SHP77 (cell line): Measurements from ENCODE around the gene KDM1A.

Experiments used
- DNase-seq, 2 experiments: peaks; one replicate each; lab custom pipeline; 2025; lab: John Stamatoyannopoulos, UW

KDM1A gene

GRCh38 chr1:23110391-23110790 lies 91.1 kb downstream of the KDM1A start:
- no peak for DNase-seq

DNA sequence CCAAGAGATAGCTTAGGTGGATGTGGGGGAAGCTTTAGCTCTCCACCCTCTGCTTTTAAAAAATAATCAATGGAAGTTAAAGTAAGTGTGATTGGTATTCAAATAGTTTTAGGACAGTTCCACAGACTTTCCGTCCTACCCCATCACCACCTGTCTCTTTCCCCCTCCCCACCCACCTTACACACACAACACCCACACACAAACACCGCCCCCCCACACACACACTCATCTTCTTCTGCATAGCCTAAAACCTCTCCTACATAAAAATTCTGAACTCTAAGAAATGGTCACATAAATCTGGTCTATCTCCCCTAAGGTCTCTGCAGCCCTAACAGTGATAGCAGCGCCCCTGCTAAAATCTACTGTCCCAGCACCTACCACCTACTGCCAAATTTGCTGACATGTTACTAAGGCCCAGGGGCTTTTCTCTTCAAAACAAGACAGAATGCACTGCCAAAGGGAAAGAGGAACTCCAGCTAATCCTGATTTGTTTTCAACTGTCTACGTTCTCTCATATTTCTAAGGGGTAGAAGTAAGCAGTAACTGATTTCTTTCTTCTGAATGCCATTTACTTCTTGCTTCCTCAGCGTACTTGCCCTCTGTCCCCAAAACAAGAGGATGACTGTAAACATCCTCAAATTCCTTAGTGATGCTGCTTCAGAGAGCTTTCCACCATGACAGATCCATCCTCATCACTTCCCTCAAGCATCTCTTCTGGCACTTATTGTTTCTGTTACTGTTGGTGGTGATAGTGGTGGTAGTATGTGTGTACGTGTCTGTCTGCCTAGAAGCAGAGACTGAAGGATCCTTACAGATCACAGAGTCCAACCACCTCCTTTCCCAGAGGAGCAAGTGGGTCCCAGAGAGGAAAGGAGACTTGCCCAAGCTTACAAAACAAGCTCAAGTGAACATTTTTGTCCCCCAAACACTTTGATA lies 92.6 kb downstream of the KDM1A start:
- no peak for DNase-seq

DNA sequence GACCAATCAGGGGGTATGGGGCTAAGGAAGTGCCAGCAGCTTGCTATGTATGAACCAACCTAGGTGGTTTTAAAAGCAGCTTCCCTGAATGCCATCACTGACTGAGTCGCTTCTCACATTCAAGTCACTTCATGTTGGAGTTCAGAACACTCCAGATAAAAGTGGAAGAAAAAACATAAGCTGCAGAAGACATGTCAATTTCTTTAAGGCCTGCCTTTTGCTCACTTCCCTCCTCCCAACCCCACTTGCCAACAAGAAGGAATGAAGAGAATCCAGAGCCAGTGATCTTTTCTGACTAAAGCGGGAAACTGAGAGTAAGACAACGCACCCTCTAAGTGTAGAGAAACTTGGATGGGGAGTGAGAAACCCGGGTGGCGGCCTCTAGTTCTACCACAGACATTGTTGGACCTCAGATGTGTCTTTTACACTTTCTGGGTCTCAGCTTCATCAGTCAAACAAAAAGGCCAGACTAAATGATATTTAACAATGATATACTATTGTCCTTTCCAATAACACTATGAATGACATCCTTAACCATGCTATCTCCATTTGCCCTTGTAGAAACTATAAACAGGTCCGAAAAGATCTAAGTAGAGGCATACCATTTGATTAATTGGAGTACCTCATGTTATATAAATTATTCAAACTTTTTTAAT lies 95.3 kb downstream of the KDM1A start:
- DNase-seq = no peak

GRCh38 chr1:23116216-23116836 lies 97.1 kb downstream of the KDM1A start:
- DNase-seq = no peak

DNA sequence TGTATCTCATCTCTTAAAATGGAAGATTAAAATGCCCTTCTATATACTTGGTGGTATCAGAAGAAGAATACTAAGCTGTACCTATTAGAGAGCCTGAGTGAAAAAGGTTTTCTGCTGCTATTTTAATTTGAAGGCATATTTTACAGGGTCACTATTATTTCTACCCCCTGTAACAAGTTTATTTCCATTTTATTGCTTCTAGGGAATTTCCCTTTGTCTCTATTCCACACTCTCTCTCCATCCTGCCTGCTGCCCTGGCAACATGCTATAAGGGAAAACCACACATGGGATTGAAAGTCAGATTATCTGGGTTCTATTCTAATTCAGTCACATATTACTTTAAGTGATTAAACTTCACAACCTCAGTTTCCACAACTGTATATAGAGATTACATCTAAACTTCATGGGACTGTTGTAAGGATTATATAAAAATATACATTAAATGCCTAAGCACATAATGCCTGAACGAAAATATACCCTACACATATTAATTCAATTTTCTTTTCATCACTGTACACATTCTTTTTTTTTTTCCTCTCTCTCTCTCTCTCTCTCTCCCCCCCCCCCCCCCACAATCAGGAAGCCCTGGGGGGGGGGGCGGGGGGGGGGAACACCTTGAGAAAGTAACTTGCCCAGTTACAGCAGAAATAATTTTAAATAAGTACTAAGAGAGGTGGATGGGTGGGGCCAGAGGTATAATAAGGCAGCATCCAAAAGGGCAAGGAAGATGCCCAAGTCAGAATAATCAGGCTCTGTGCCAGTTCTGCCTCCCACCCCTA lies 97.8 kb downstream of the KDM1A start:
- DNase-seq = no peak

DNA sequence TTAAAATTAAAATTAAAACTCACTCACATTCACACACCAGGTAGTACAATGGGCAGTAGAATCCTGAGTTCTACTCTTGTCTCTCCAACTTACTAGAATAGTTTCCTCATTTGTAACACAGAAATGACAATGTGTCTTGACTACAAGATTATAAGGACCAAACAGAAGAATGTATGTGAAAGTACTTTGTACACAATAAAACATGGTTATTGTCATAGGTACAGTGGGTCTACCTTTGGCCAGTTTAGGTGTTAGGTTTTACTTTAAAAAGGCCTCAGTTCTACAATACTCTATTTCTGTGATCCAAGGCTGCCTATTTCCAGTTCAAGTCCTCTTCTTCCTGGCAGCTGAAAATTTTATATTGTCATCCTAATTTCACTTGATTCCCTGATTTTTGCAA lies 99.1 kb downstream of the KDM1A start:
- DNase-seq = no peak

- no peak for DNase-seq
These were observed 99.9 kb downstream of the KDM1A start for GRCh38 chr1:23118957-23119792.

- no peak for DNase-seq
These were observed 101.1 kb downstream of the KDM1A start for GRCh38 chr1:23120383-23120782.

DNA sequence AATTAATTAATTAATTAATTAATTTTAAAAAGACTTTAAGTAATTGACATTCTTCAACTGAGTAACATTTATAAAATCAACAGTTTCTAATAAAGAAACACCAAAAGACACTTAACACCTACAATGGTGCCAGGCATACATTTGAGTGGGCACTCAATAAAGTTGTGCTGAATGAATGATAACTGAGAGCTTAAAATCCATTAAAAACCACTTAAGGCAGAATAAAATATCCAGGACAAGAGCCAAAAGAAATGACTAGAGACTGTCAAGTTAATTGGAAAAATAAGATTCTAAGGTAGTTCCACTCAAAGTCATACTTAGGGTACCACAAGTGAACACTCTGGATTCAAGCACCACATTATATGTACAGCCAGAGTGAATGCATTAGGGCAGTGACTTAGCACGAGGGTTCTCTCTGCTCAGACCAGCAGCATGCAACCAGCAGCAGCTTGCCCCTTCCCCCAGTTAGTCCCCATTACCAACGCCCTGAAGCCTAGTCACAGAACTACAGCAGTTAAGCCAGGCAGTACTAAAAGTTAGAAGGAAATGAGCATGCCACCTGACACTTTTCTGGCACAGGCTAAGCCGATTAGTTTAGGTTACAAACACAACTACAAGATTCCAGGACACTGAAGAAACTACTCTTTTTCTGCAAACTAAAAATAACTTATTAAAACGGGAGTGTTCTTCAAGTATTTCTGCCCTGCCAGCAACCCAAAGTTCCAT lies 102.9 kb downstream of the KDM1A start:
- no peak for DNase-seq

DNA sequence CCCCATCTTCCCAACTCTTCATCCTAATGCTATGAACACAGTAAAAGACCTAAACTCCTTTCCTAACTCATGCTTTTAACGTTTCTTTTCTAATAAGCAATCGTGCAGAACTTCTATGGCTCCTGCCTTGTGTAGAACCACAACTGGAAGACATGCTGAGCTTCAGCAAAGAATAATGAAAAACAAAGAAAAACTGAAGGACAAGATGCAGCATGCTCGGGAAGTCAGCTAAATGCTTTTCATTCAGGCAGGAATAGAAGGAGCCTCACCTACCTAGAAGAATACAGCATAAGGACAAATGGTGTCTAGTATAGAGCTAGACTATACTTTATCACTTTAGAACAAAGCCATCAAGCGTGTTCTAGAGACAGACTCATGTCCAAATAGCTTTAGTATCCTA lies 103.5 kb downstream of the KDM1A start:
- no peak for DNase-seq

DNA sequence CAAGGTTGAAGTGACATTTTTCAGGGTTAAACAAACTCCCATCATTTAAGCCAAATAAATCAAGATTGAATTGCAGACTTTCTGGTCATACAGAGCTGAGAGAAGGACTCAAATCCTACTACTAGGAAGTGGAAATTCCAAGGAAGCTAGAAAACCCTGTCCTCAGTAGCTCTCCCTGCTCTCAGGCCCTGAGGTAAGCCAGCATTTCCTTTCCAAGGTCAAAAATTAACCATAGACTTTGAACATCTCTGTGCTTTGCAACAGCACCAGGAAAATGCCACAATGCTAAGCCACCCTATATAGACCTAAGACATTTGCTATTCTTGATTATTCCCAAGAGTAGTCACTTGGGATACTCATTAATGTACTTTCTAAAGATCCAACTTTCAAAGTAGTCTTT lies 104.3 kb downstream of the KDM1A start:
- no peak for DNase-seq

DNA sequence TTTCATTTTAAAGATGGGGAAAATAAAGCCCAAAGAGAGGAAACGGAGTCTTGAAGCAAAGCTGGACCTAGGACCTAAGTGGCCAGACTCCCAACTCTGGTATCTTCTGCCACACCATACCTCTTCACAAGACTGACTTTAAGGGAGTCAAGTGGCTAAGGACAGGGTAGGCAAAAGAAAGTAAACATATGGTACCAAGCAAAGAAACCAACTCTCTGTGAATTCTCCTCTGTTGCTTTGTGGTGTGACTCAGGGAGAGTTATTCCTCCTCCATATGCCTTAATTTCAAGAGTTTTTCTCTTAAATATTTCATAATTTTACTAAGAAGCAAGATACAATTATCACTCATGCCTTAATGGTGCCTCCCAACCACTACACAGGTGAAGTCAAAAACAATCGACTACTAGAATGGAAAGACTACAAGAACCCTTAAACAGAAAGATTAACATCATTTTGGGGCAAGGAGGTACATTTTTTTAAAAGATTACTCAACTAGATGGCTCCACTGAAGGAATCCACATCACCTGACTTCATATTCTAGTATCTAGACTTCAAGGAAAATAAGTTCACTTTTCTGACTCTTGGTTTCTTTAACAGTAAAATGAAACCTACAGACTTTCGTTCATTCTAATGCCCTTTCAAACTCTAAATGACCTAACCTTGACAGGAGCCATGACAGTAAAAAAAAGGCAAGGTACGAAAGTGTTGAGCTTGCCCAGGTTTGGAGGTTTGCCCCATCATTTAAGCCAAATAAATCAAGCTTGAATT lies 105.2 kb downstream of the KDM1A start:
- no peak for DNase-seq

DNA sequence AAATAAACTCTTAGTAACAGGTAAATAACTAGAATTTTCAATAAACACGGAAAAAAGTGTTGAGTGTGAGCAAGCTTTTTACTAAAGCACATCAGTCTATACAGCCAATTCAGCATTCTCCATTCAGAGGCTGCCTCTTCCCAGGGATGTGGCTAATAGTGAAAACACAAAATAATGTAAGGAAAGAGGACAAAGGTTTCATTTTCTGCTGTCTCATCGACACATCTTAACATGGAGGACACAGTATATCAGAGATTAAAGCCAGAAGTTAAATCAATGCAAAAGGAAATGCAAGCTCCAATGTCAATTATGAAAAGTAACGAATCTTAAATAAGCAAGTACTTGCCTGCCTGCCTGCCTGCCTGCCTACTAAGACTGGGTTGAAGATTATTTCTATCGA lies 106.2 kb downstream of the KDM1A start:
- no peak for DNase-seq

DNA sequence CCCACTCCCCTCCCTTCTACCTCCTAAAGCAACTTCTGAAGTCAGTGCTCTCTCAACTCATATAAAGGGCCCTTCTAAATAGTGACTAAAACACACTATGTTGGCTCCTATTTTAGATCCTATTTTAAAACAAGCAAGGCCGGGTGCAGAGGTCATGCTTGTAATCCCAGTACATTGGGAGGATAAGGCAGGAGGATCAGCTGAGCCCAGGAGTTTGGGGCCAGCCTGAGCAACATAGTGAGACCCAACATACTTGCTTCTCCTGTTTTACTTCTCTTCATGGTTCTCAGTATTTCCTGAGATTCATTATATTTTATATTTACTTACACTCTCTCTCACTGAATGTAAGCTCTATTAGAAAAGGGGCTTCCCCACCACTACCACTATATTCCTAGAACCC lies 106.9 kb downstream of the KDM1A start:
- no peak for DNase-seq

DNA sequence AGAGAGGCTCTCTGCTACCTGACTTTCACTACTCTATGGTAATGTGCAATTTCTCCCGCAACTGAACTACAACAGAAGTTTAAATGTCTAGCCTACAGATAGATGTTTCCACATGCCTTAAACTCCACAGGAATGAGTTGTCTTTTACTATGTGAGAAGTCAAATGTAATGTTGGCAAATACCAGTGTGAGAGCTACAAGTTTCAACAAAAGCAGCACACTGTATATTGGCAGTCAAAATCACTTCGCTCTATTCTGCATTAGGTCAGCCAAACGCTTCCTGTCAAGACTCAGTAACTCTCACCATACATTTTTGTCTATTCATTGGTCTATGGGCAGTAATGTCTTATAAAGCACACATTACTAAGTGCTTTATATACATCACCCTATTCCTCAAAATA lies 107.5 kb downstream of the KDM1A start:
- no peak for DNase-seq

GRCh38 chr1:23129846-23130245 lies 110.6 kb downstream of the KDM1A start:
- DNase-seq = no peak

DNA sequence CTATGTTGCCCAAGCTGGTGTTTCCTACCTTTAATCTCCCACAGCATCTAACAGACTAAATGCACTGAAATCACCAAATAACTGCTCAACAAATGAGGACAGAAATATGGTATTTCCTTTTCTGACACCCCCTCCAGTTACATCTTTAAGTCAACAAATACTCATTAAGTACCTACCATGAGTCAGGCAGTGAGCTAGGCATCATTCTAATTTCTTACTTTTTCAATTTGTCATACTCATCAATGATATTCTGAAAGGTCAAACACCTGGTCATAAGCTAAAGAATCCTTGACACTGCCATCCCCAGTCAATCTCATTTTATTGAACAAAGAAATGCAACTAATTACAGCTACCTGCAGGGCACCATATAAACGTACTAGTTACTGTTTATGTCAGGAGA lies 112.8 kb downstream of the KDM1A start:
- no peak for DNase-seq
